ENCODE data around the gene NCAM2. TPM values are rescaled to one million over a fixed set of nuclear protein-coding genes. Genes with fewer than 3 reads are reported as not detected.

The NCAM2 gene
- total and polyA plus RNA-seq, 2 experiments from 2014 or later = 0.36 to 0.83 TPM

DNA sequence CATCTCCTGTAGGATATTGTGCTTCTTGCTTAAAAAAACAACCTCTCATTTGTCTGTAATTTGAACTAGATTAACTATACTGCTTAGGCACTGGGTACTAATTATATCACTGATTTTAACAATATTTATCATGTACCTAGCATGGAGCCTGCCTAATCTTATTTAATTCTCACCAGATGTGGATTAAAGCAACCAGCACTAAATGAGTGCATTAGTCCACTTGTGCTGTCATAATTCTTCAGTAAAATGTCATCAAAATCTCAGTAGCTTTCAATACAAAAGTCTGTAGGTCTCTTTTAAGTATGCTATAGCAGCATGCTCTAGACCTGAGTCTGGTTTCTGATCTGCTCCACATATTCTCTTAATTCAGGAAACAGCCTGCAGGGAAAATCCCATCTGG, 368.1 kb downstream of the NCAM2 start:
- peaks cover 3% of the 10 kb centered on the region for H3K27me3 Mint-ChIP-seq (ENCODE audit: insufficient read depth, low read depth, poor library complexity)

More for the DNA sequence above, 368.1 kb downstream of the NCAM2 start:
- DNase-seq (ENCODE audit: low spot score) (no peak), ATAC-seq (no peak)
- Histone ChIP-seq H3K27ac (ENCODE audit: low read depth) (no peak overlapping the region), H3F3A (replicated peaks; ENCODE audit: low read depth) (no peaks in the 10 kb centered on the region), H3K27me3 (ENCODE audit: insufficient read depth) (no peaks in the 10 kb centered on the region), H3K79me2 (replicated peaks; ENCODE audit: insufficient read depth) (no peaks in the 10 kb centered on the region), H2AFZ (no peak overlapping the region), H3K9me2 (ENCODE audit: insufficient read depth) (no peaks in the 10 kb centered on the region), H3K36me3 (ENCODE audit: insufficient read depth) (no peaks in the 10 kb centered on the region), H3K4me1 (ENCODE audit: insufficient read depth) (no peaks in the 10 kb centered on the region), H4K20me1 (replicated peaks; ENCODE audit: insufficient read depth) (no peaks in the 10 kb centered on the region), H3K4me3 (no peak overlapping the region), H3K4me2 (no peak overlapping the region)
- Mint-ChIP-seq H3K36me3 (ENCODE audit: low read depth) (no peaks in the 10 kb centered on the region), H3K27ac (no peak overlapping the region), H3K4me3 (no peak overlapping the region), H3K4me1 (peaks cover 12% of the 10 kb centered on the region; the same call in 2 of the 3 replicates), H3K9me3 (no peaks in the 10 kb centered on the region)
- TF ChIP-seq ZNF114 (CRISPR knock-in tag; IDR thresholded peaks at IDR 0.05) = no peak
- TF ChIP-seq POLR2AphosphoS5 (IDR thresholded peaks at IDR 0.05; ENCODE audit: low read depth) = no peak
- TF ChIP-seq REST (IDR thresholded peaks at IDR 0.05; ENCODE audit: unreplicated experiment) = no peak
- no peak for TF ChIP-seq NANOG (IDR thresholded peaks at IDR 0.05; ENCODE audit: borderline replicate concordance)
- TF ChIP-seq STAT1 (IDR thresholded peaks at IDR 0.05; ENCODE audit: unreplicated experiment) = no peak
- no peak for TF ChIP-seq ZNF331 (CRISPR knock-in tag; IDR thresholded peaks at IDR 0.05; ENCODE audit: low read depth)
- no peak for TF ChIP-seq EZH2phosphoT487 (IDR thresholded peaks at IDR 0.05; ENCODE audit: unreplicated experiment)
- no peak for TF ChIP-seq EZH2 (IDR thresholded peaks at IDR 0.05; ENCODE audit: low read depth, unreplicated experiment)
- TF ChIP-seq, protein P1, sequence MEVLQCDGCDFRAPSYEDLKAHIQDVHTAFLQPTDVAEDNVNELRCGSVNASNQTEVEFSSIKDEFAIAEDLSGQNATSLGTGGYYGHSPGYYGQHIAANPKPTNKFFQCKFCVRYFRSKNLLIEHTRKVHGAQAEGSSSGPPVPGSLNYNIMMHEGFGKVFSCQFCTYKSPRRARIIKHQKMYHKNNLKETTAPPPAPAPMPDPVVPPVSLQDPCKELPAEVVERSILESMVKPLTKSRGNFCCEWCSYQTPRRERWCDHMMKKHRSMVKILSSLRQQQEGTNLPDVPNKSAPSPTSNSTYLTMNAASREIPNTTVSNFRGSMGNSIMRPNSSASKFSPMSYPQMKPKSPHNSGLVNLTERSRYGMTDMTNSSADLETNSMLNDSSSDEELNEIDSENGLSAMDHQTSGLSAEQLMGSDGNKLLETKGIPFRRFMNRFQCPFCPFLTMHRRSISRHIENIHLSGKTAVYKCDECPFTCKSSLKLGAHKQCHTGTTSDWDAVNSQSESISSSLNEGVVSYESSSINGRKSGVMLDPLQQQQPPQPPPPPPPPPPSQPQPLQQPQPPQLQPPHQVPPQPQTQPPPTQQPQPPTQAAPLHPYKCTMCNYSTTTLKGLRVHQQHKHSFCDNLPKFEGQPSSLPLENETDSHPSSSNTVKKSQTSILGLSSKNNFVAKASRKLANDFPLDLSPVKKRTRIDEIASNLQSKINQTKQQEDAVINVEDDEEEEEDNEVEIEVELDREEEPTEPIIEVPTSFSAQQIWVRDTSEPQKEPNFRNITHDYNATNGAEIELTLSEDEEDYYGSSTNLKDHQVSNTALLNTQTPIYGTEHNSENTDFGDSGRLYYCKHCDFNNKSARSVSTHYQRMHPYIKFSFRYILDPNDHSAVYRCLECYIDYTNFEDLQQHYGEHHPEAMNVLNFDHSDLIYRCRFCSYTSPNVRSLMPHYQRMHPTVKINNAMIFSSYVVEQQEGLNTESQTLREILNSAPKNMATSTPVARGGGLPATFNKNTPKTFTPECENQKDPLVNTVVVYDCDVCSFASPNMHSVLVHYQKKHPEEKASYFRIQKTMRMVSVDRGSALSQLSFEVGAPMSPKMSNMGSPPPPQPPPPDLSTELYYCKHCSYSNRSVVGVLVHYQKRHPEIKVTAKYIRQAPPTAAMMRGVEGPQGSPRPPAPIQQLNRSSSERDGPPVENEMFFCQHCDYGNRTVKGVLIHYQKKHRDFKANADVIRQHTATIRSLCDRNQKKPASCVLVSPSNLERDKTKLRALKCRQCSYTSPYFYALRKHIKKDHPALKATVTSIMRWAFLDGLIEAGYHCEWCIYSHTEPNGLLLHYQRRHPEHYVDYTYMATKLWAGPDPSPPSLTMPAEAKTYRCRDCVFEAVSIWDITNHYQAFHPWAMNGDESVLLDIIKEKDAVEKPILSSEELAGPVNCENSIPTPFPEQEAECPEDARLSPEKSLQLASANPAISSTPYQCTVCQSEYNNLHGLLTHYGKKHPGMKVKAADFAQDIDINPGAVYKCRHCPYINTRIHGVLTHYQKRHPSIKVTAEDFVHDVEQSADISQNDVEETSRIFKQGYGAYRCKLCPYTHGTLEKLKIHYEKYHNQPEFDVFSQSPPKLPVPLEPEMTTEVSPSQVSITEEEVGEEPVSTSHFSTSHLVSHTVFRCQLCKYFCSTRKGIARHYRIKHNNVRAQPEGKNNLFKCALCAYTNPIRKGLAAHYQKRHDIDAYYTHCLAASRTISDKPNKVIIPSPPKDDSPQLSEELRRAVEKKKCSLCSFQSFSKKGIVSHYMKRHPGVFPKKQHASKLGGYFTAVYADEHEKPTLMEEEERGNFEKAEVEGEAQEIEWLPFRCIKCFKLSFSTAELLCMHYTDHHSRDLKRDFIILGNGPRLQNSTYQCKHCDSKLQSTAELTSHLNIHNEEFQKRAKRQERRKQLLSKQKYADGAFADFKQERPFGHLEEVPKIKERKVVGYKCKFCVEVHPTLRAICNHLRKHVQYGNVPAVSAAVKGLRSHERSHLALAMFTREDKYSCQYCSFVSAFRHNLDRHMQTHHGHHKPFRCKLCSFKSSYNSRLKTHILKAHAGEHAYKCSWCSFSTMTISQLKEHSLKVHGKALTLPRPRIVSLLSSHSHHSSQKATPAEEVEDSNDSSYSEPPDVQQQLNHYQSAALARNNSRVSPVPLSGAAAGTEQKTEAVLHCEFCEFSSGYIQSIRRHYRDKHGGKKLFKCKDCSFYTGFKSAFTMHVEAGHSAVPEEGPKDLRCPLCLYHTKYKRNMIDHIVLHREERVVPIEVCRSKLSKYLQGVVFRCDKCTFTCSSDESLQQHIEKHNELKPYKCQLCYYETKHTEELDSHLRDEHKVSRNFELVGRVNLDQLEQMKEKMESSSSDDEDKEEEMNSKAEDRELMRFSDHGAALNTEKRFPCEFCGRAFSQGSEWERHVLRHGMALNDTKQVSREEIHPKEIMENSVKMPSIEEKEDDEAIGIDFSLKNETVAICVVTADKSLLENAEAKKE (CRISPR knock-in tag; IDR thresholded peaks at IDR 0.05) = no peak

Measured in GM23338 (cell line).